DOHH2 (cell line): Measurements from ENCODE around the gene STRA6.

Experiments used
- H3F3A ChIP-seq: fragments of 200-600 bp; sonication (generic), shearing (Covaris generic); 2 replicates; pipeline ENCODE4 v1.6.0; 2016; ENCODE audit warnings: antibody characterized with exemption, mild to moderate bottlenecking; ENCODE audit not compliant: control insufficient read depth, insufficient read depth
- H3K27ac ChIP-seq: fragments of 200-600 bp; sonication (generic); 2 replicates; pipeline ENCODE4 v1.5.1; 2014; ENCODE audit warnings: low read depth, mild to moderate bottlenecking, low read length, moderate library complexity
- H3K27me3 ChIP-seq: fragments of 200-600 bp; sonication (generic); 2 replicates; pipeline ENCODE4 v1.6.1; 2014; ENCODE audit warnings: mild to moderate bottlenecking, low read length, mixed read lengths; ENCODE audit not compliant: control insufficient read depth
- H3K36me3 ChIP-seq: fragments of 200-600 bp; sonication (generic); 2 replicates; pipeline ENCODE4 v1.6.1; 2014; ENCODE audit warnings: mild to moderate bottlenecking, low read length, moderate library complexity, mixed read lengths; ENCODE audit not compliant: control insufficient read depth
- H3K4me1 ChIP-seq: fragments of 200-600 bp; sonication (generic); 2 replicates; pipeline ENCODE4 v1.6.1; 2014; ENCODE audit warnings: mild to moderate bottlenecking, low read length, mixed read lengths; ENCODE audit not compliant: control insufficient read depth
- H3K4me2 ChIP-seq: fragments of 200-600 bp; sonication (generic); 2 replicates; pipeline ENCODE4 v1.6.0; 2014; ENCODE audit warnings: mild to moderate bottlenecking, low read length, moderate library complexity
- H3K4me3 ChIP-seq: fragments of 200-600 bp; sonication (generic); 2 replicates; pipeline ENCODE4 v1.5.1; 2014; ENCODE audit warnings: mild to moderate bottlenecking, low read length, mixed read lengths
- H3K79me2 ChIP-seq: fragments of 200-600 bp; sonication (generic); 2 replicates; pipeline ENCODE4 v1.6.1; 2014; ENCODE audit warnings: mild to moderate bottlenecking, low read length, mixed read lengths; ENCODE audit not compliant: control insufficient read depth
- H3K9me2 ChIP-seq: fragments of 200-600 bp; sonication (generic); replicated peaks from 2 replicates; pipeline ENCODE4 v1.6.1; 2014; ENCODE audit warnings: mild to moderate bottlenecking, low read length, mixed read lengths; ENCODE audit not compliant: control insufficient read depth
- H3K9me3 ChIP-seq: fragments of 200-600 bp; sonication (generic); 2 replicates; pipeline ENCODE4 v1.6.1; 2014; ENCODE audit warnings: antibody characterized with exemption, low read length, mixed read lengths; ENCODE audit not compliant: control insufficient read depth, insufficient read depth
- H4K20me1 ChIP-seq: fragments of 200-600 bp; sonication (generic); 2 replicates; pipeline ENCODE4 v1.6.0; 2014; ENCODE audit warnings: low read depth, mild to moderate bottlenecking, antibody characterized with exemption, low read length, moderate library complexity; ENCODE audit not compliant: control insufficient read depth, insufficient read depth
- CTCF ChIP-seq: fragments of 200-600 bp; sonication (generic); IDR thresholded peaks from one replicate; pipeline ENCODE4 v1.5.1; 2014; ENCODE audit warnings: antibody characterized with exemption, mild to moderate bottlenecking, low read depth, low read length; ENCODE audit not compliant: poor library complexity, severe bottlenecking
- EZH2phosphoT487 ChIP-seq: fragments of 200-600 bp; sonication (generic); IDR thresholded peaks from 2 replicates; pipeline ENCODE4 v1.6.1; 2017; ENCODE audit warnings: borderline replicate concordance, mild to moderate bottlenecking, antibody characterized with exemption, low read length, moderate library complexity, mixed read lengths

The STRA6 gene

GRCh38 chr15:74227968-74228722 lies 25.6 kb upstream of the STRA6 start:
- Histone ChIP-seq H3K27me3 (0 out of 2 replicates have a peak, but pooled peaks cover 2% of the 10 kb centered on the region), H4K20me1 (no peaks in the 10 kb centered on the region), H3K79me2 (no peaks in the 10 kb centered on the region), H3K36me3 (no peaks in the 10 kb centered on the region), H3K4me2 (no peak overlapping the region), H3F3A (no peaks in the 10 kb centered on the region), H3K9me2 (no peaks in the 10 kb centered on the region), H3K27ac (no peak overlapping the region), H3K4me1 (no peaks in the 10 kb centered on the region), H3K4me3 (no peak overlapping the region), H3K9me3 (no peaks in the 10 kb centered on the region)
- TF ChIP-seq CTCF (no peak), EZH2phosphoT487 (no peak)

GRCh38 chr15:74226761-74227540 lies 24.4 kb upstream of the STRA6 start:
- H3K4me1 ChIP-seq = no peaks in the 10 kb centered on the region
- H3K27ac ChIP-seq = no peak overlapping the region
- no peaks in the 10 kb centered on the region for H3K9me3 ChIP-seq
- no peaks in the 10 kb centered on the region for H3F3A ChIP-seq
- no peaks in the 10 kb centered on the region for H3K9me2 ChIP-seq
- H3K36me3 ChIP-seq = no peaks in the 10 kb centered on the region
- H4K20me1 ChIP-seq = no peaks in the 10 kb centered on the region
- H3K4me3 ChIP-seq = no peak overlapping the region
- 0 out of 2 replicates have a peak, but pooled peaks cover 3% of the 10 kb centered on the region for H3K27me3 ChIP-seq
- H3K4me2 ChIP-seq = no peak overlapping the region
- TF ChIP-seq EZH2phosphoT487 (no peak), CTCF (no peak)
- no peaks in the 10 kb centered on the region for H3K79me2 ChIP-seq

GRCh38 chr15:74225928-74226327 lies 23.3 kb upstream of the STRA6 start:
- no peak overlapping the region for H3K27ac ChIP-seq

More at GRCh38 chr15:74225928-74226327, 23.3 kb upstream of the STRA6 start:
- no peaks in the 10 kb centered on the region for H3K36me3 ChIP-seq
- 0 out of 2 replicates have a peak, but pooled peaks cover 3% of the 10 kb centered on the region for H3K27me3 ChIP-seq
- H3K79me2 ChIP-seq = no peaks in the 10 kb centered on the region
- H3K9me2 ChIP-seq = no peaks in the 10 kb centered on the region
- H4K20me1 ChIP-seq = no peaks in the 10 kb centered on the region
- no peaks in the 10 kb centered on the region for H3F3A ChIP-seq
- TF ChIP-seq CTCF (no peak), EZH2phosphoT487 (no peak)
- H3K4me3 ChIP-seq = no peak overlapping the region
- no peaks in the 10 kb centered on the region for H3K9me3 ChIP-seq
- H3K4me1 ChIP-seq = no peaks in the 10 kb centered on the region
- no peak overlapping the region for H3K4me2 ChIP-seq
